Erythroblast (primary cell): ENCODE measurements around the gene FAT2.

Source experiments
- GATA1 ChIP-seq: IDR thresholded peaks from 2 replicates; pipeline ENCODE4 v1.6.1; 2011; ENCODE audit warnings: low read depth, mild to moderate bottlenecking, control low read depth, low read length, moderate library complexity
- POLR2A ChIP-seq: IDR thresholded peaks from 2 replicates; pipeline ENCODE4 v1.6.1; 2011; ENCODE audit warnings: mild to moderate bottlenecking, low read length

DNA sequence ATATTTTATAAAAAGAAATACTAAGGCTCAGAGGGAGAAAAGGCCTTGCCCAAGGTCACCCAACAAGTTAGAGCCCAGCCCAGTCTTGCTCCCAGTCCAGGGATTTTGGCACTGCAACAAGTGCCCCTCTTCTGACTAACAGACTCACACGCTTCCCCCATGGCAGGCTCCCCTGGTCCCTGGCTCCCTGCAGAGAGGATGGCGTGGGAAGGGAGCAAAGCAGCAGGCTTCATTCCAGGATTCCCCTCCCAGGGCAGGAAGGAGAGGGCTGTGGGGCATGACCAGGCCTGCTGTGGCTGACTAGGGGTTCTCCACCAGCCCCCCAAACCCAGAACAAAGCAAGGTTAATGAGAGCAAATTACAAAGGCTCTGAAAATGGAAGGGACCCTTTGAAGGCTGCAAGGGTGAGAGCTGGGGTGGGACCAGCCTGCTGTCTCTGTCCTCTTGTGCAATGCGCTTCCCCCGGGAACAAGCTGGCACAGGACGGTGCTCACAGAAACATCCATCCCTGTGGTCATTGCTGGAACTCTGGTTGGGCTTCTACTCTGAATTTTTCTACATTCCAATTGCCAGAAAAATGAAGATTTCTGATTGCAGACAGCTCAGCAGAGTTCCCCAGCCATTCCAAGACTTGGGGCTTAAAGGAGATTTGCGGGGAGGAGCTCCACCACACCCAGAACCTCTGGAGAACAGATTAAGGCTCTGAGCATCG lies 37.1 kb upstream of the FAT2 start:
- TF ChIP-seq GATA1, result no peak
- no peak for TF ChIP-seq POLR2A
